Loucy (cell line): ENCODE results near the gene ZDHHC18.

Experiments used
- EZH2phosphoT487 ChIP-seq: fragments of 200-600 bp; IDR thresholded peaks from 2 replicates; pipeline ENCODE4 v1.6.1; 2018; ENCODE audit warnings: antibody characterized with exemption, mild to moderate bottlenecking, moderate library complexity, borderline replicate concordance
- TF ChIP-seq, protein P1 (sequence below): fragments of 200-600 bp; sonication (generic); conservative IDR thresholded peaks from 2 replicates; pipeline ENCODE4 v1.5.1; 2014; ENCODE audit warnings: mild to moderate bottlenecking, antibody characterized with exemption, low read length

- TF ChIP-seq, protein P1, sequence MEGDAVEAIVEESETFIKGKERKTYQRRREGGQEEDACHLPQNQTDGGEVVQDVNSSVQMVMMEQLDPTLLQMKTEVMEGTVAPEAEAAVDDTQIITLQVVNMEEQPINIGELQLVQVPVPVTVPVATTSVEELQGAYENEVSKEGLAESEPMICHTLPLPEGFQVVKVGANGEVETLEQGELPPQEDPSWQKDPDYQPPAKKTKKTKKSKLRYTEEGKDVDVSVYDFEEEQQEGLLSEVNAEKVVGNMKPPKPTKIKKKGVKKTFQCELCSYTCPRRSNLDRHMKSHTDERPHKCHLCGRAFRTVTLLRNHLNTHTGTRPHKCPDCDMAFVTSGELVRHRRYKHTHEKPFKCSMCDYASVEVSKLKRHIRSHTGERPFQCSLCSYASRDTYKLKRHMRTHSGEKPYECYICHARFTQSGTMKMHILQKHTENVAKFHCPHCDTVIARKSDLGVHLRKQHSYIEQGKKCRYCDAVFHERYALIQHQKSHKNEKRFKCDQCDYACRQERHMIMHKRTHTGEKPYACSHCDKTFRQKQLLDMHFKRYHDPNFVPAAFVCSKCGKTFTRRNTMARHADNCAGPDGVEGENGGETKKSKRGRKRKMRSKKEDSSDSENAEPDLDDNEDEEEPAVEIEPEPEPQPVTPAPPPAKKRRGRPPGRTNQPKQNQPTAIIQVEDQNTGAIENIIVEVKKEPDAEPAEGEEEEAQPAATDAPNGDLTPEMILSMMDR, result no peak
- TF ChIP-seq EZH2phosphoT487, result no peak
Measured at GRCh38 chr1:26879793-26880192, 53.3 kb downstream of the ZDHHC18 start.
